IMR-90 (cell line): Measurements from ENCODE around the gene TYW5. TPM values are rescaled to one million over a fixed set of nuclear protein-coding genes. Genes with fewer than 3 reads are reported as not detected.

ENCODE experiments used
- ATAC-seq: fragments of 200-7000 bp; cut with Tn5 transposase; 2 replicates; pipeline ENCODE4 v1.9.1; 2020; ENCODE audit warnings: low read depth, mild to moderate bottlenecking, moderate library complexity
- BruUV-seq: library from RNA; stranded (reverse); fragments of 400-500 nt; replicated peaks from 2 replicates; lab custom pipeline; 2021; lab: Mats Ljungman, UMichigan
- CTCF ChIA-PET: fragments of 300-600 bp; formaldehyde crosslinking; extraction: SDS; loops from one replicate; lab custom pipeline; 2021; ENCODE audit warnings: antibody characterized with exemption; lab: Yijun Ruan, JAX
- POLR2A ChIA-PET: fragments of 300-600 bp; sonication (Branson Sonifier 250); formaldehyde crosslinking; loops from one replicate; lab custom pipeline; 2022; ENCODE audit warnings: antibody characterized with exemption; ENCODE audit not compliant: unreplicated experiment; lab: Charles Lee
- DNase-seq: peaks from one replicate; pipeline ENCODE4 v3.0.0; 2013
- H2AFZ ChIP-seq: replicated peaks from 2 replicates; pipeline ENCODE3; 2013; ENCODE audit warnings: low read length, mild to moderate bottlenecking; ENCODE audit not compliant: poor library complexity
- H2AK5ac ChIP-seq: 2 replicates; pipeline ENCODE4 v1.6.1; 2013; ENCODE audit warnings: low read depth, low read length, inconsistent platforms
- H2AK9ac ChIP-seq: replicated peaks from 2 replicates; pipeline ENCODE3; 2013; ENCODE audit warnings: mild to moderate bottlenecking, low read depth, low read length, moderate library complexity; ENCODE audit not compliant: poor library complexity
- H2BK120ac ChIP-seq: 2 replicates; pipeline ENCODE4 v1.6.1; 2013; ENCODE audit warnings: low read depth, low read length, inconsistent platforms
- H2BK15ac ChIP-seq: 3 replicates; pipeline ENCODE4 v1.6.1; 2013; ENCODE audit warnings: low read depth, low read length, inconsistent platforms
- H2BK20ac ChIP-seq: 2 replicates; pipeline ENCODE4 v1.6.1; 2013; ENCODE audit warnings: low read depth, mild to moderate bottlenecking, inconsistent platforms, low read length, moderate library complexity
- H2BK5ac ChIP-seq: 2 replicates; pipeline ENCODE4 v1.6.1; 2013; ENCODE audit warnings: mild to moderate bottlenecking, low read depth, low read length, inconsistent platforms; ENCODE audit not compliant: poor library complexity, severe bottlenecking
- H3K14ac ChIP-seq: replicated peaks from 2 replicates; pipeline ENCODE4 v1.6.1; 2013; ENCODE audit warnings: low read depth, low read length, inconsistent platforms
- H3K18ac ChIP-seq: 2 replicates; pipeline ENCODE4 v1.6.1; 2013; ENCODE audit warnings: low read depth, low read length, control low read depth
- H3K23ac ChIP-seq: 2 replicates; pipeline ENCODE4 v1.6.1; 2013; ENCODE audit warnings: low read depth, low read length, inconsistent platforms
- H3K27ac ChIP-seq: 2 replicates; pipeline ENCODE4 v1.5.1; 2013; ENCODE audit warnings: mild to moderate bottlenecking, control low read depth, low read length; ENCODE audit not compliant: insufficient read depth
- H3K27me3 ChIP-seq: 2 replicates; pipeline ENCODE4 v1.6.1; 2013; ENCODE audit warnings: low read length; ENCODE audit not compliant: control insufficient read depth, insufficient read depth
- H3K36me3 ChIP-seq: 2 replicates; pipeline ENCODE4 v1.6.1; 2013; ENCODE audit warnings: low read length, mixed read lengths; ENCODE audit not compliant: control insufficient read depth, insufficient read depth
- H3K4ac ChIP-seq: 2 replicates; pipeline ENCODE4 v1.6.1; 2013; ENCODE audit warnings: low read depth, low read length, inconsistent platforms
- H3K4me1 ChIP-seq: 2 replicates; pipeline ENCODE4 v1.6.1; 2013; ENCODE audit warnings: low read length, mixed read lengths; ENCODE audit not compliant: control insufficient read depth, insufficient read depth
- H3K4me2 ChIP-seq: 2 replicates; pipeline ENCODE4 v1.6.1; 2013; ENCODE audit warnings: low read depth, mild to moderate bottlenecking, control low read depth, low read length, moderate library complexity
- H3K4me3 ChIP-seq: 2 replicates; pipeline ENCODE4 v1.5.1; 2013; ENCODE audit warnings: low read depth, mild to moderate bottlenecking, control low read depth, low read length, moderate library complexity; ENCODE audit not compliant: insufficient read depth
- H3K56ac ChIP-seq: 2 replicates; pipeline ENCODE4 v1.6.1; 2013; ENCODE audit warnings: low read length, inconsistent platforms; ENCODE audit not compliant: insufficient read depth; ENCODE audit errors: extremely low read depth
- H3K79me1 ChIP-seq, 2 experiments: 2 replicates each; pipeline ENCODE4 v1.6.1; 2013; ENCODE audit warnings: low read length in 2 of 2, inconsistent platforms in 1 of 2, low read depth in 1 of 2
- H3K9ac ChIP-seq: 2 replicates; pipeline ENCODE4 v1.6.1; 2013; ENCODE audit warnings: low read depth, low read length, control low read depth
- H3K9me1 ChIP-seq: 2 replicates; pipeline ENCODE4 v1.6.1; 2013; ENCODE audit warnings: low read length, inconsistent platforms; ENCODE audit not compliant: insufficient read depth
- H3K9me3 ChIP-seq: 2 replicates; pipeline ENCODE4 v1.6.1; 2013; ENCODE audit warnings: low read length; ENCODE audit not compliant: control insufficient read depth, insufficient read depth
- H4K20me1 ChIP-seq: 2 replicates; pipeline ENCODE4 v1.6.1; 2013; ENCODE audit warnings: low read length, inconsistent platforms; ENCODE audit not compliant: insufficient read depth
- H4K5ac ChIP-seq: 2 replicates; pipeline ENCODE4 v1.6.1; 2013; ENCODE audit warnings: mild to moderate bottlenecking, low read depth, low read length, control low read depth
- H4K8ac ChIP-seq, 2 experiments: 2 replicates each; pipeline ENCODE4 v1.6.1; 2013; ENCODE audit warnings: low read depth in 2 of 2, low read length in 2 of 2, control low read depth in 1 of 2, inconsistent platforms in 1 of 2
- H4K91ac ChIP-seq: 2 replicates; pipeline ENCODE4 v1.6.1; 2013; ENCODE audit warnings: low read depth, low read length, inconsistent platforms; ENCODE audit not compliant: insufficient read depth
- CEBPB ChIP-seq: IDR thresholded peaks from 2 replicates; pipeline ENCODE4 v1.6.1; 2012; ENCODE audit warnings: low read depth, low read length, improper control_type of control experiment
- MAFK ChIP-seq: IDR thresholded peaks from 2 replicates; pipeline ENCODE4 v1.6.1; 2012; ENCODE audit warnings: low read depth, low read length, improper control_type of control experiment
- MXI1 ChIP-seq: IDR thresholded peaks from 2 replicates; pipeline ENCODE4 v1.6.1; 2012; ENCODE audit warnings: low read depth, mild to moderate bottlenecking, low read length, moderate library complexity, borderline replicate concordance
- NFE2L2 ChIP-seq: fragments of 150-350 bp; IDR thresholded peaks from 2 replicates; pipeline ENCODE4 v1.6.1; 2016; ENCODE audit warnings: low read depth, mild to moderate bottlenecking, low read length
- RCOR1 ChIP-seq: IDR thresholded peaks from 2 replicates; pipeline ENCODE4 v1.6.1; 2012; ENCODE audit warnings: mild to moderate bottlenecking, low read length, improper control_type of control experiment; ENCODE audit not compliant: insufficient replicate concordance
- WGBS, 2 experiments: methylation state at CpG; one replicate each; pipeline versions ENCODE4 v1.1.5 to v1.1.7; 2013; ENCODE audit warnings: missing lambda C conversion rate in 2 of 2; ENCODE audit not compliant: insufficient read length in 1 of 2; ENCODE audit errors: extremely low coverage in 2 of 2; 5-methylcytosine and 5-hydroxymethylcytosine counted together
- dilution Hi-C: fragments of 300-500 bp; cut with HindIII; formaldehyde crosslinking; loops from one replicate; pipeline ENCODE4 v1.14.3; 2018; ENCODE audit warnings: low sequenced_read_pairs; ENCODE audit not compliant: unreplicated experiment
- in situ Hi-C: fragments of 300-500 bp; cut with MboI; formaldehyde crosslinking; loops from 3 replicates; pipeline ENCODE4 v1.14.3; 2019; ENCODE audit warnings: low sequenced_read_pairs, inconsistent platforms, mixed read lengths
- intact Hi-C: fragments of 100-400 bp; cut with micrococcal nuclease; formaldehyde crosslinking; loops from 2 replicates; pipeline ENCODE4 v1.10.0; 2022
- polyA plus RNA-seq, 3 experiments: library from polyadenylated mRNA; depleted of rRNA; stranded (reverse); fragments of >200 nt; gene quantifications; 2 replicates each; pipeline ENCODE4 v1.2.3, GENCODE V29; 2012; ENCODE audit warnings: low replicate concordance in 1 of 3
- total RNA-seq: library from RNA; depleted of rRNA; stranded (reverse); fragments of >200 nt; gene quantifications from 2 replicates; pipeline ENCODE4 v1.2.3, GENCODE V29; 2012
- TF ChIP-seq, protein P1 (sequence below): conservative IDR thresholded peaks from 2 replicates; pipeline ENCODE4 v1.5.1; 2012; ENCODE audit warnings: mild to moderate bottlenecking, low read depth, low read length, improper control_type of control experiment

The TYW5 gene
- total and polyA plus RNA-seq, 2 of the 4 experiments (the other 2 are of a cell fraction) = 3.8 to 4.0 TPM

DNA sequence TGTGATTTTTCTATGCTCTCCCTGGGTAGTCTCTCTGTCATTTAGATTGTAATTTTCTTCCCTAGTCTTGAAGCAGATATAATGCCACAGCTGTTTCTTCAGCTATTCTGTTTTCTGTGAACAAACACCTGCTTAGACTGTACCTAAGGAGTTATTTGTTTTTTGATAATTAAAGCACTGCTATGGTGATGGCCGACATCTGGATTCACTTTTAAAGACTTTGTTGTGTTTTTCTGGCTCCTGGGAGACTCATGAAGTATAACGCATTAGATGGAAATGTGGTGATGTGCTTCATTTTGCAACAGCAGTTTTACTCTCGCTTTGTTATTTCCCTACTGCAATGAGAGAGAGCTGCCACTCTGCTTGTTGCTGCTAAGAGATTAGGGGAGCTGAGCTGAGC is 59.9 kb downstream of the TYW5 start:
- Histone ChIP-seq H3K79me1 (no peaks in the 10 kb centered on the region), H3K4me1 (no peaks in the 10 kb centered on the region), H3K23ac (no peak overlapping the region), H3K18ac (no peak overlapping the region), H4K20me1 (no peaks in the 10 kb centered on the region), H3K9ac (no peak overlapping the region), H3K4me2 (no peak overlapping the region), H2BK20ac (no peak overlapping the region), H3K56ac (no peak overlapping the region), H4K91ac (no peak overlapping the region), H3K27me3 (no peaks in the 10 kb centered on the region; the same call in 1 of the 2 replicates), H3K9me1 (no peaks in the 10 kb centered on the region), H4K8ac (no peak overlapping the region), H3K27ac (no peak overlapping the region), H3K14ac (no peak overlapping the region), H3K4ac (no peak overlapping the region), H2AK9ac (no peak overlapping the region), H2AK5ac (no peak overlapping the region), H4K5ac (no peak overlapping the region), H2BK120ac (no peak overlapping the region), H2AFZ (no peak overlapping the region), H3K9me3 (no peaks in the 10 kb centered on the region), H3K4me3 (no peak overlapping the region), H2BK5ac (no peak overlapping the region), H2BK15ac (no peak overlapping the region), H3K36me3 (no peaks in the 10 kb centered on the region)
- dilution Hi-C loops = no loop called here
- WGBS, 2 experiments = 50% methylated on average over 1 of the region's 3 CpGs; no CpG with 5 or more reads in 1 of the 2 experiments
- in situ Hi-C loops = no loop called here
- BruUV-seq = no TSS peak
- TF ChIP-seq MXI1 (no peak), RCOR1 (no peak), NFE2L2 (no peak), CEBPB (no peak), MAFK (no peak)
- TF ChIP-seq, protein P1, sequence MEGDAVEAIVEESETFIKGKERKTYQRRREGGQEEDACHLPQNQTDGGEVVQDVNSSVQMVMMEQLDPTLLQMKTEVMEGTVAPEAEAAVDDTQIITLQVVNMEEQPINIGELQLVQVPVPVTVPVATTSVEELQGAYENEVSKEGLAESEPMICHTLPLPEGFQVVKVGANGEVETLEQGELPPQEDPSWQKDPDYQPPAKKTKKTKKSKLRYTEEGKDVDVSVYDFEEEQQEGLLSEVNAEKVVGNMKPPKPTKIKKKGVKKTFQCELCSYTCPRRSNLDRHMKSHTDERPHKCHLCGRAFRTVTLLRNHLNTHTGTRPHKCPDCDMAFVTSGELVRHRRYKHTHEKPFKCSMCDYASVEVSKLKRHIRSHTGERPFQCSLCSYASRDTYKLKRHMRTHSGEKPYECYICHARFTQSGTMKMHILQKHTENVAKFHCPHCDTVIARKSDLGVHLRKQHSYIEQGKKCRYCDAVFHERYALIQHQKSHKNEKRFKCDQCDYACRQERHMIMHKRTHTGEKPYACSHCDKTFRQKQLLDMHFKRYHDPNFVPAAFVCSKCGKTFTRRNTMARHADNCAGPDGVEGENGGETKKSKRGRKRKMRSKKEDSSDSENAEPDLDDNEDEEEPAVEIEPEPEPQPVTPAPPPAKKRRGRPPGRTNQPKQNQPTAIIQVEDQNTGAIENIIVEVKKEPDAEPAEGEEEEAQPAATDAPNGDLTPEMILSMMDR = no peak
- no peak for ATAC-seq
- DNase-seq = no peak
- ChIA-PET POLR2A (no interaction called here), CTCF (no interaction called here)
- intact Hi-C loops = no loop called here
